Ammon's horn (tissue), 1 donor: ENCODE results near the gene TRIP13.
"Not testable (repeated sequence)": the region's sequence is repeated elsewhere in the genome, so short reads cannot be mapped to it uniquely, and the experiment has no call there.

Source experiments
- DNase-seq: peaks from one replicate; pipeline ENCODE4 v3.0.0-alpha.2; 2016; ENCODE audit warnings: low spot score

TRIP13 gene

GRCh38 chr5:920321-920720 lies 27.6 kb downstream of the TRIP13 start:
- DNase-seq, result no peak

GRCh38 chr5:921456-922435 lies 29.1 kb downstream of the TRIP13 start:
- no peak for DNase-seq

GRCh38 chr5:922436-923280 lies 30.0 kb downstream of the TRIP13 start:
- no peak for DNase-seq

- DNase-seq, result peak; percentile 80
These were observed 30.7 kb downstream of the TRIP13 start for GRCh38 chr5:923281-923873.

GRCh38 chr5:926417-927171 lies 33.9 kb downstream of the TRIP13 start:
- no peak for DNase-seq

GRCh38 chr5:927172-928015 lies 34.7 kb downstream of the TRIP13 start:
- DNase-seq, result no peak

- DNase-seq, result not testable (repeated sequence)
These were observed 36.5 kb downstream of the TRIP13 start for GRCh38 chr5:929182-929581.

GRCh38 chr5:929596-929995 lies 36.9 kb downstream of the TRIP13 start:
- DNase-seq, result no peak

GRCh38 chr5:930866-931265 lies 38.2 kb downstream of the TRIP13 start:
- DNase-seq, result no peak

- DNase-seq, result no peak
These were observed 39.0 kb downstream of the TRIP13 start for GRCh38 chr5:931570-932145.

GRCh38 chr5:932151-932627 lies 39.5 kb downstream of the TRIP13 start:
- DNase-seq, result no peak

- DNase-seq, result no peak
These were observed 40.1 kb downstream of the TRIP13 start for GRCh38 chr5:932628-933250.

GRCh38 chr5:933251-933861 lies 40.7 kb downstream of the TRIP13 start:
- no peak for DNase-seq

GRCh38 chr5:933951-934350 lies 41.3 kb downstream of the TRIP13 start:
- not testable (repeated sequence) for DNase-seq

- not testable (repeated sequence) for DNase-seq
These were observed 41.8 kb downstream of the TRIP13 start for GRCh38 chr5:934381-934967.

GRCh38 chr5:935510-936084 lies 42.9 kb downstream of the TRIP13 start:
- DNase-seq, result no peak

- no peak for DNase-seq
These were observed 43.8 kb downstream of the TRIP13 start for GRCh38 chr5:936149-937144.
